GM20431 (cell line): ENCODE measurements around the gene TTPAL.

Experiments
- in situ Hi-C: fragments of 300-500 bp; cut with MseI, MboI; formaldehyde crosslinking; loops from one replicate; pipeline ENCODE4 v1.15.0; 2020; ENCODE audit warnings: low sequenced_read_pairs; ENCODE audit not compliant: unreplicated experiment

TTPAL gene, protein sequence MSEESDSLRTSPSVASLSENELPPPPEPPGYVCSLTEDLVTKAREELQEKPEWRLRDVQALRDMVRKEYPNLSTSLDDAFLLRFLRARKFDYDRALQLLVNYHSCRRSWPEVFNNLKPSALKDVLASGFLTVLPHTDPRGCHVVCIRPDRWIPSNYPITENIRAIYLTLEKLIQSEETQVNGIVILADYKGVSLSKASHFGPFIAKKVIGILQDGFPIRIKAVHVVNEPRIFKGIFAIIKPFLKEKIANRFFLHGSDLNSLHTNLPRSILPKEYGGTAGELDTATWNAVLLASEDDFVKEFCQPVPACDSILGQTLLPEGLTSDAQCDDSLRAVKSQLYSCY

GRCh38 chr20:44475694-44476560 is at the start of gene TTPAL:
Gene TTPAL (plus strand): TSS chr20:44475874. CDS start chr20:44480000, 4,126 bp downstream.
- in situ Hi-C loops = no loop called here

- in situ Hi-C loops = no loop called here
Measured at GRCh38 chr20:44425923-44426322, 49.8 kb upstream of the TTPAL start.

DNA sequence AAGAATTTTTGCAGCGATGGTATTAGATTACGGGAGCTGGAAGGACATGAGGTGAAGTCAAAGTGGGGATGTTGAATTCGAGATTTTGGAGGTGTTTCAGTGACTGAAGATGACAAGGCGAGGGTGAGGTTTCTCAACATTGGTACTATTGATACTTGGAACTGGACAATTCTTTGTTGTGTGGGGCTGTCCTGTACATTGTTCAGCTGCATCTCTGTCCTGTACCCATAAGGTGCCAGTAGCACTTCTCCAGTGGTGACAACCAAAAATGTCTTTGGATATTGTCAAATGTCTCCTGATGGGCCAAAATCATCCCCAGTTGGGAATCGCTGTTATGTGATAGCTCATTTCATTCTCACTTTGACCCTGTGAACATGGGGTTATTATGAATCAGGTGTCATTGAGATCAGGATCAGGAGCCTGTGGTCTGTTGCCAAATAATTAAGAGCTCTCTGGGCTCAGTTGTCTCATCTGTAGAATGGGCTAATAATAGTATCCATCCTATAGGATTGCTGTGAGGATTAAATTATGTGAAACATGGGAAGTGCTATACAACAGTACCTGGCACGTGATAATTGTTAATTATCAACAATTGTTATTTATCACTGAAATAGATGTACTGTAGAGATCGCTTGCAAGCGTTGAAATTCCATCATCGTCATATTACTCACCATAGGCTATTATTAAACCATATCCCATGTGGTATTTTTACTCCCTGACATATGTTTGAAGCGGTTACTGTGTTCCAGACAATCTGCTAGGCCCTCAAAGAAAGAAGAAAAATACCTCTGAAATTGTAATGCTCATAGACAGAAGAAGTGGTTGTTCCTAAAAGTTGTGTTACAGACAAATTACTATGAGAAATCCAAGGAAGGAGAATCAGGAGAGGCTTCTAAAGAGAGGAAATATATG is 48.5 kb upstream of the TTPAL start:
- in situ Hi-C loops = no loop called here

DNA sequence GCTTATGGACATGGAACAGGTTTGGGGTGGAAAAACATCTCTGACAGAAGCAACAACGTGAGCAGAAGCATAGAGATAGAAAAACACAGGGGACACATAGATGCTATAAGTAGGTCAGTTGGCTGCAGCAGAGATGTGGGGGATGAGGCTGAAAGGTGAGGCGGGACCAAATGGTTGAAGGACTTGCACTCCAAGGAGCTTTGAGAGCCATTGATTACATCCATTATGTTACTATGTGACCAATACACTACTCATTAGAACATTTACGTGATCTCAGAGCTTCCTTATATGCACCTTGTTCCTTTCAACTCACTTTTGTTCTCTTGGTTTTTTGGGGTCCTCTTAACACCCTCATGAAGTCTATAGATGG is 47.9 kb upstream of the TTPAL start:
- in situ Hi-C loops = no loop called here

DNA sequence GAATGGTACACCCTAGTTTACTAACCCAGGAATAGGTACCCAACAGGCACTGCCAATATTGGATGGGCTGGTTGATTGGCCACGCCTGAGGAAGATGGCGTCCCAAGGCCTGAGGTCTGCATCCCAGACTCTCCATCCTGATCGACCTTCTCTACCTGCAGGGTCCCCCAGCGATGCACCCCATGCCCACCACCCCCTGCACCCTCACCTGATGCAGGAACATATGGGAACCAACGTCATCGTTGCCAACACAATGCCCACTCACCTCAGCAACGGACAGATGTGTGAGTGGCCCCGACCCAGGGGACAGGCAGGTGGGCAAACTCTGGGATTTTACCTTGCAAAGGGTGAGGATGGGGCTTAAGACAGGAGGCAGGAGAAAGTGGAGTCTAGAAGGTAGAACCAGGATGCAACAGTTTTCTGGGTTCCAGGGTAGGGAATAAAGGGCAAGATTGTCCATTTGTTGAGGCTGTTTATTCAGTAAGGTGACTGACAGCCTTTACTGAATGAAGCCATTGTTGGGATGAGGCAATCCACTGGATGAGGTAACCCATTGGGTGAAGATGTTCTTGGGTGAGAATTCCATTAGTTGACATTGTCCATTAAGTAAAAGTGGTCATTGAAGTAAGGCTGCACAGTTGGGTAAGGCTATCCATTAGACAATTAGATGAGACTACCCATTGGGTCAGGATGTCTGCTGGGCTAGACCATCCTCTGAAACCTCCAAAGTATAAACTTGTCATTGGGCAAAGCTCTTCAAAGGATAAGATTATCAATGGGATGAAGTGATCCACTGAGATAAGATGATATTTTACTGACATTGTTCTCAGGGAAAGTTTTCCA is 47.3 kb upstream of the TTPAL start:
- in situ Hi-C loops = no loop called here

DNA sequence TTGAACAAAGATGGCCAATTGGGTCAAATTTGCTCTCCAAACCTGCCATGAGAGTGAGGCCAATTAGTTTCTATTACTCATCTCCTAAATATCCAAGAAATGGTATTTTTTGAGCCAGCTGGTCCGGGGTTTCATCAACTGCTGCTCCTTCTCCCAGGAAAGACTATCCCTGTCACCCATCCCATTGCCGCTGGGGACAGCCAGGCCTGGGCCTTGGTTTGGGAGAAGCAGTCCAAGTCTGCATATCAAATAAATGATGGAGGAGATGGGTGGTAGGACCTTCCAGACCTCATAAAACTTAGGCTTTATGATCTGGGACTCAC is 46.7 kb upstream of the TTPAL start:
- in situ Hi-C loops = no loop called here

DNA sequence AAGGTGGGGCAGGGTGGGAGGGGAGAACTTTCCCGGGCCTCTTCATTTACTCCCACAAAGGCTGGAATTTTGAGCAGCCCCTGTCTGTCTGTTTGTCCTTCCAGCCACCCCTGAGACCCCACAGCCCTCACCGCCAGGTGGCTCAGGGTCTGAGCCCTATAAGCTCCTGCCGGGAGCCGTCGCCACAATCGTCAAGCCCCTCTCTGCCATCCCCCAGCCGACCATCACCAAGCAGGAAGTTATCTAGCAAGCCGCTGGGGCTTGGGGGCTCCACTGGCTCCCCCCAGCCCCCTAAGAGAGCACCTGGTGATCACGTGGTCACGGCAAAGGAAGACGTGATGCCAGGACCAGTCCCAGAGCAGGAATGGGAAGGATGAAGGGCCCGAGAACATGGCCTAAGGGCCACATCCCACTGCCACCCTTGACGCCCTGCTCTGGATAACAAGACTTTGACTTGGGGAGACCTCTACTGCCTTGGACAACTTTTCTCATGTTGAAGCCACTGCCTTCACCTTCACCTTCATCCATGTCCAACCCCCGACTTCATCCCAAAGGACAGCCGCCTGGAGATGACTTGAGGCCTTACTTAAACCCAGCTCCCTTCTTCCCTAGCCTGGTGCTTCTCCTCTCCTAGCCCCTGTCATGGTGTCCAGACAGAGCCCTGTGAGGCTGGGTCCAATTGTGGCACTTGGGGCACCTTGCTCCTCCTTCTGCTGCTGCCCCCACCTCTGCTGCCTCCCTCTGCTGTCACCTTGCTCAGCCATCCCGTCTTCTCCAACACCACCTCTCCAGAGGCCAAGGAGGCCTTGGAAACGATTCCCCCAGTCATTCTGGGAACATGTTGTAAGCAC is 46.0 kb upstream of the TTPAL start:
- in situ Hi-C loops = no loop called here

- in situ Hi-C loops = no loop called here
Measured at GRCh38 chr20:44430270-44431065, 45.2 kb upstream of the TTPAL start.

- in situ Hi-C loops = no loop called here
Measured at GRCh38 chr20:44431118-44431501, 44.6 kb upstream of the TTPAL start.

GRCh38 chr20:44431502-44432234 is 44.0 kb upstream of the TTPAL start:
- in situ Hi-C loops = no loop called here

- in situ Hi-C loops = no loop called here
Measured at GRCh38 chr20:44432618-44433577, 42.8 kb upstream of the TTPAL start.

DNA sequence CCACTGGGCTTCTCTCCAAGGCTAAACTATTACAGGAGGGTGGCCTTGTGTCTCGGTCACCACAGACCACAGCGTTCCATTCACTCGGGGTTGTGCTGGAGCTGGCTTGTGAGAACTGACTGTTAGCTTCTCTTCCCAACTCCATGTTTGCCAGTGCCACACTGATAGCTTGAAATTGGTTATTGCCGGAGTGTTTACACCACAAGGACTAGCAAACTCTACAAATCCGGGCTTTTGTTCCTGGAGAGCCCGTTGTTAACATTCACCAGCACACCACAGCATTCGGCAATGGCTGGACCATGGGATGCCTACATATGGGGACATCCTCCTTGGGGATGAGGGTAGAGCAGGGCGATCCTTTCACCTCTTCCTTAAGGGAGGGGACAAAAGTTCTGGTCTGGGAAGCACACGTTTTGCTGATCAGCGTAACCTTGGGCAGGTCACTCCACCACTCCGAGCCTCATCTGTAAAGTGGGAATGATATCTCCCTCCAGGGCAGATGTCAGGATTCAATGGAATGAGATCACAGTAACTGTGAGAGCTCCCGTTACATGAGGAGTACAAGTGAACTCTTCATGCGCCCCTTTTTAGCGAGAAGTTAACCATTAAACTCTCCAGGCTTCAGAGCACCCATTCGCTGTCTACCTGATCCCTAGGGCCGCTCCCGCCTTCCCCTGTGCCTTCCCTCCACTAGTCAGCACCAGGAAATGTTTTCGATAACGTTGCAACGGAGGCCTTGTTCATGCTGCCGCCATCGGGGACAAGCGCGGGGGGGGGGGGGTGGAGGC is 41.7 kb upstream of the TTPAL start:
- in situ Hi-C loops = no loop called here

- in situ Hi-C loops = no loop called here
Measured at GRCh38 chr20:44435630-44436335, 39.9 kb upstream of the TTPAL start.

DNA sequence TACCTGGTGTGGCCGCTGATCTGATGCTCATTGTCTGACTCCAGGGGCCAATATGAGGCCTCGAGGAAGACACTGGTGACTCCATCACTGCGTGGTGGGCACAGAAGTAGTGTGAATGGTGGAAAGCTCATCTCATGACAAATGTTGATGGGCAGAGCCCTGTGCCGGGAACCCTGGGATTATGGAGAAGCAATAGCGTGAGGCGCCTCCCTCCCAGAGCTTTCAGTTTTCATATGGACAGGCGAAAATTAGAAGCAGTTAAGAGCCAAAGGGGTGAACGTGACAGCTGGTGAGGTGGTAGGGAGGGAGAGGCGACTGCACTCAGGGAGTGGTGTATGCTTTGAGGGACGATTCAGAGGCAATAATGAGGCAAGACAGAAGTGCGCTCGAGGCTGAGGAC is 39.3 kb upstream of the TTPAL start:
- in situ Hi-C loops = no loop called here

- in situ Hi-C loops = no loop called here
Measured at GRCh38 chr20:44437497-44437896, 38.2 kb upstream of the TTPAL start.
